ENCODE data around the gene KRCC1. TPM values are rescaled to one million over a fixed set of nuclear protein-coding genes. Genes with fewer than 3 reads are reported as not detected.
A peak's percentile ranks its signal among the peaks of the same experiment; 100 is the strongest.

KRCC1 gene
- total and polyA plus RNA-seq, 9 of the 15 experiments (the other 6 are each of a cell fraction or from before 2014, with no cell fraction given): 1.9 to 6.0 (median 2.2) TPM

GRCh38 chr2:88055371-88056128 is at the start of gene KRCC1 (continued):
- TF ChIP-seq ARID4B (CRISPR knock-in tag; IDR thresholded peaks at IDR 0.05): peak; percentile 28; the same call in 1 of the 2 replicates
- TF ChIP-seq CCAR2 (IDR thresholded peaks at IDR 0.05; ENCODE audit: low read depth, low read length): no peak
- no peak for TF ChIP-seq TSHZ1 (CRISPR knock-in tag; IDR thresholded peaks at IDR 0.05)
- no peak for TF ChIP-seq TOE1 (IDR thresholded peaks at IDR 0.05; ENCODE audit: borderline replicate concordance)
- no peak for TF ChIP-seq TOE1 (CRISPR knock-in tag; IDR thresholded peaks at IDR 0.05; ENCODE audit: borderline replicate concordance, low read depth)
- no peak for TF ChIP-seq ZKSCAN8 (CRISPR knock-in tag; IDR thresholded peaks at IDR 0.05)
- TF ChIP-seq, protein P1, sequence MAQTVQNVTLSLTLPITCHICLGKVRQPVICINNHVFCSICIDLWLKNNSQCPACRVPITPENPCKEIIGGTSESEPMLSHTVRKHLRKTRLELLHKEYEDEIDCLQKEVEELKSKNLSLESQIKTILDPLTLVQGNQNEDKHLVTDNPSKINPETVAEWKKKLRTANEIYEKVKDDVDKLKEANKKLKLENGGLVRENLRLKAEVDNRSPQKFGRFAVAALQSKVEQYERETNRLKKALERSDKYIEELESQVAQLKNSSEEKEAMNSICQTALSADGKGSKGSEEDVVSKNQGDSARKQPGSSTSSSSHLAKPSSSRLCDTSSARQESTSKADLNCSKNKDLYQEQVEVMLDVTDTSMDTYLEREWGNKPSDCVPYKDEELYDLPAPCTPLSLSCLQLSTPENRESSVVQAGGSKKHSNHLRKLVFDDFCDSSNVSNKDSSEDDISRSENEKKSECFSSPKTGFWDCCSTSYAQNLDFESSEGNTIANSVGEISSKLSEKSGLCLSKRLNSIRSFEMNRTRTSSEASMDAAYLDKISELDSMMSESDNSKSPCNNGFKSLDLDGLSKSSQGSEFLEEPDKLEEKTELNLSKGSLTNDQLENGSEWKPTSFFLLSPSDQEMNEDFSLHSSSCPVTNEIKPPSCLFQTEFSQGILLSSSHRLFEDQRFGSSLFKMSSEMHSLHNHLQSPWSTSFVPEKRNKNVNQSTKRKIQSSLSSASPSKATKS (CRISPR knock-in tag; IDR thresholded peaks at IDR 0.05): no peak
- peak in 1 of 2 experiments; percentile 81; a peak in 2 of 4 replicates for TF ChIP-seq NONO (IDR thresholded peaks at IDR 0.05; ENCODE audit: low read depth in 2 of 2, low read length in 1 of 2)
- TF ChIP-seq TBL1XR1 (IDR thresholded peaks at IDR 0.05; ENCODE audit: low read length in 2 of 2): no peak
- TF ChIP-seq CBX2 (IDR thresholded peaks at IDR 0.05; ENCODE audit: insufficient read depth, low read length, poor library complexity, severe bottlenecking): no peak
- no peak for TF ChIP-seq TAF15 (IDR thresholded peaks at IDR 0.05; ENCODE audit: low read depth, low read length)
- no peak for TF ChIP-seq NCOA1 (IDR thresholded peaks at IDR 0.05; ENCODE audit: low read depth)
- no peak for TF ChIP-seq ETS2 (tag; IDR thresholded peaks at IDR 0.05; ENCODE audit: borderline replicate concordance, poor library complexity, severe bottlenecking)
- TF ChIP-seq RBBP5 (IDR thresholded peaks at IDR 0.05; ENCODE audit: borderline replicate concordance, insufficient read depth, low read length, poor library complexity, severe bottlenecking): peak; percentile 37
- TF ChIP-seq SRSF1 (IDR thresholded peaks at IDR 0.05; ENCODE audit: low read depth, low read length): no peak
